A673 (cell line): ENCODE data around the gene NAALADL2. TPM values are rescaled to one million over a fixed set of nuclear protein-coding genes. Genes with fewer than 3 reads are reported as not detected.

ENCODE experiments used
- BruUV-seq: library from RNA; stranded (reverse); fragments of 400-500 nt; replicated peaks from 2 replicates; lab custom pipeline; 2021; lab: Mats Ljungman, UMichigan
- CTCF ChIA-PET: fragments of 300-600 bp; sonication (Branson Sonifier 250); formaldehyde crosslinking; loops from one replicate; lab custom pipeline; 2022; ENCODE audit warnings: antibody characterized with exemption; lab: Charles Lee
- POLR2A ChIA-PET: fragments of 300-600 bp; sonication (Branson Sonifier 250); formaldehyde crosslinking; loops from one replicate; lab custom pipeline; 2022; ENCODE audit warnings: antibody characterized with exemption; ENCODE audit not compliant: low non-redundant PET; lab: Charles Lee
- DNase-seq: peaks from one replicate; pipeline ENCODE4 v3.0.0-alpha.2; 2015; ENCODE audit warnings: low spot score
- H3K27ac ChIP-seq: fragments of 200-600 bp; sonication (generic); 2 replicates; pipeline ENCODE4 v1.5.1; 2016; ENCODE audit warnings: mixed run types, low read depth, mild to moderate bottlenecking, mixed read lengths, antibody characterized with exemption, low read length; ENCODE audit not compliant: poor library complexity, severe bottlenecking
- H3K27me3 ChIP-seq: fragments of 200-600 bp; sonication (generic); replicated peaks from 2 replicates; pipeline ENCODE4 v1.6.1; 2017; ENCODE audit warnings: mixed run types, low read depth, mild to moderate bottlenecking, mixed read lengths, antibody characterized with exemption, low read length; ENCODE audit not compliant: insufficient read depth, poor library complexity
- H3K36me3 ChIP-seq: fragments of 200-600 bp; sonication (generic); 2 replicates; pipeline ENCODE4 v1.6.1; 2016; ENCODE audit warnings: mixed run types, mild to moderate bottlenecking, mixed read lengths, antibody characterized with exemption, low read length; ENCODE audit not compliant: insufficient read depth, poor library complexity, severe bottlenecking
- H3K4me1 ChIP-seq: fragments of 200-600 bp; sonication (generic); 2 replicates; pipeline ENCODE4 v1.6.1; 2017; ENCODE audit warnings: mixed run types, mild to moderate bottlenecking, mixed read lengths, antibody characterized with exemption, low read length; ENCODE audit not compliant: insufficient read depth, poor library complexity, severe bottlenecking
- H3K4me3 ChIP-seq: fragments of 200-600 bp; sonication (generic); 2 replicates; pipeline ENCODE4 v1.5.1; 2016; ENCODE audit warnings: low read depth, mixed run types, mild to moderate bottlenecking, mixed read lengths, low read length; ENCODE audit not compliant: poor library complexity, severe bottlenecking
- H3K9me3 ChIP-seq: fragments of 200-600 bp; sonication (generic); 2 replicates; pipeline ENCODE4 v1.6.1; 2016; ENCODE audit warnings: mixed run types, low read depth, mild to moderate bottlenecking, mixed read lengths, antibody characterized with exemption, low read length; ENCODE audit not compliant: poor library complexity, severe bottlenecking
- CTCF ChIP-seq: fragments of 300-800, 200-600 bp; sonication (generic); conservative IDR thresholded peaks from 2 replicates; pipeline ENCODE4 v1.5.1; 2017; ENCODE audit warnings: low read depth, mild to moderate bottlenecking, antibody characterized with exemption, low read length, moderate library complexity, mixed read lengths
- EZH2 ChIP-seq: fragments of 200-600 bp; sonication (generic); IDR thresholded peaks from 2 replicates; pipeline ENCODE4 v1.6.1; 2017; ENCODE audit warnings: borderline replicate concordance, low read depth, mild to moderate bottlenecking, mixed read lengths, antibody characterized with exemption, low read length; ENCODE audit not compliant: poor library complexity, severe bottlenecking
- intact Hi-C: fragments of 100-400 bp; cut with micrococcal nuclease; formaldehyde crosslinking; loops from one replicate; pipeline ENCODE4 v1.10.0; 2022; ENCODE audit not compliant: unreplicated experiment
- total RNA-seq: library from RNA; stranded (reverse); gene quantifications from 2 replicates; pipeline ENCODE4 v1.2.3, GENCODE V29; 2021

NAALADL2 gene
- total RNA-seq, 1 experiment from 2014 or later = 0.64 TPM

- Histone ChIP-seq H3K4me3 (no peak overlapping the region), H3K4me1 (no peaks in the 10 kb centered on the region), H3K36me3 (no peaks in the 10 kb centered on the region), H3K27me3 (no peaks in the 10 kb centered on the region), H3K27ac (no peak overlapping the region), H3K9me3 (no peaks in the 10 kb centered on the region)
- ChIA-PET POLR2A (no interaction called here), CTCF (no interaction called here)
- no peak for TF ChIP-seq EZH2
- peak; percentile 34; the same call in 1 of the 2 replicates for TF ChIP-seq CTCF
- no peak for DNase-seq
- intact Hi-C loops = no loop called here
- BruUV-seq = no TSS peak
These were observed 262.1 kb downstream of the NAALADL2 start for GRCh38 chr3:175121225-175121624.

GRCh38 chr3:175127075-175127662, 268.0 kb downstream of the NAALADL2 start:
- H3K27ac ChIP-seq = no peak overlapping the region
- DNase-seq = no peak
- H3K36me3 ChIP-seq = no peaks in the 10 kb centered on the region
- BruUV-seq = no TSS peak
- no peak for TF ChIP-seq EZH2
- TF ChIP-seq CTCF = no peak
- intact Hi-C loops = no loop called here
- H3K9me3 ChIP-seq = no peaks in the 10 kb centered on the region
- ChIA-PET CTCF (no interaction called here), POLR2A (no interaction called here)
- H3K4me3 ChIP-seq = no peak overlapping the region
- no peaks in the 10 kb centered on the region for H3K27me3 ChIP-seq
- H3K4me1 ChIP-seq = no peaks in the 10 kb centered on the region

GRCh38 chr3:175129126-175129525, 270.0 kb downstream of the NAALADL2 start:
- no peak overlapping the region for H3K27ac ChIP-seq
- POLR2A ChIA-PET = no interaction called here
- no peaks in the 10 kb centered on the region for H3K36me3 ChIP-seq

More at GRCh38 chr3:175129126-175129525, 270.0 kb downstream of the NAALADL2 start:
- intact Hi-C loops = no loop called here
- no TSS peak for BruUV-seq
- Histone ChIP-seq H3K27me3 (no peaks in the 10 kb centered on the region), H3K4me3 (no peak overlapping the region), H3K9me3 (no peaks in the 10 kb centered on the region), H3K4me1 (no peaks in the 10 kb centered on the region)
- TF ChIP-seq EZH2 (no peak), CTCF (no peak)
- CTCF ChIA-PET = no interaction called here
- no peak for DNase-seq
